Kidney glomerular epithelial cell (primary cell): ENCODE data around the gene HOXA11.

Experiments
- DNase-seq: peaks from one replicate; lab custom pipeline; 2025; lab: John Stamatoyannopoulos, UW

HOXA11 gene

GRCh38 chr7:27146491-27147198 lies 38.4 kb downstream of the HOXA11 start:
- no peak for DNase-seq

GRCh38 chr7:27145914-27146412 lies 39.1 kb downstream of the HOXA11 start:
- DNase-seq = no peak

GRCh38 chr7:27145165-27145913 lies 39.7 kb downstream of the HOXA11 start:
- DNase-seq = no peak

- DNase-seq = no peak
These were observed 40.3 kb downstream of the HOXA11 start for GRCh38 chr7:27144781-27145164.

- DNase-seq = no peak
These were observed 40.9 kb downstream of the HOXA11 start for GRCh38 chr7:27143950-27144780.

GRCh38 chr7:27143023-27143949 lies 41.7 kb downstream of the HOXA11 start, which contains the start of gene HOXA5:
HOXA5 (minus strand) TSS chr7:27143681; CDS start chr7:27143607, 74 bp downstream.
- peak; percentile 92 for DNase-seq

- DNase-seq = no peak
These were observed 42.4 kb downstream of the HOXA11 start for GRCh38 chr7:27142580-27143022.

- no peak for DNase-seq
These were observed 43.0 kb downstream of the HOXA11 start for GRCh38 chr7:27141923-27142579.

- DNase-seq = no peak
These were observed 43.7 kb downstream of the HOXA11 start for GRCh38 chr7:27141137-27141922.

- DNase-seq = no peak
These were observed 44.7 kb downstream of the HOXA11 start for GRCh38 chr7:27140126-27140857.

- no peak for DNase-seq
These were observed 45.5 kb downstream of the HOXA11 start for GRCh38 chr7:27139334-27140125.

- no peak for DNase-seq
These were observed 46.1 kb downstream of the HOXA11 start for GRCh38 chr7:27138985-27139333.

GRCh38 chr7:27138472-27138871 lies 46.6 kb downstream of the HOXA11 start:
- no peak for DNase-seq

GRCh38 chr7:27137640-27138315 lies 47.3 kb downstream of the HOXA11 start:
- DNase-seq = no peak

- DNase-seq = no peak
These were observed 50.6 kb downstream of the HOXA11 start for GRCh38 chr7:27134392-27134791.

- DNase-seq = no peak
These were observed 51.4 kb downstream of the HOXA11 start for GRCh38 chr7:27133409-27134231.

GRCh38 chr7:27132978-27133377 lies 52.1 kb downstream of the HOXA11 start:
- no peak for DNase-seq
